BJ (cell line): Measurements from ENCODE around the gene SDF2. TPM values are rescaled to one million over a fixed set of nuclear protein-coding genes. Genes with fewer than 3 reads are reported as not detected.
A peak's percentile ranks its signal among the peaks of the same experiment; 100 is the strongest.
"Not testable (repeated sequence)": the region's sequence is repeated elsewhere in the genome, so short reads cannot be mapped to it uniquely, and the experiment has no call there.

Source experiments
- CTCF ChIA-PET: fragments of 350-600 bp; formaldehyde crosslinking; extraction: SDS; loops from one replicate; lab custom pipeline; 2021; ENCODE audit warnings: antibody characterized with exemption, inconsistent platforms; lab: Yijun Ruan, JAX
- POLR2A ChIA-PET: fragments of 300-600 bp; sonication (Branson Sonifier 250); formaldehyde crosslinking; extraction: SDS; loops from one replicate; lab custom pipeline; 2021; ENCODE audit warnings: antibody characterized with exemption; lab: Charles Lee
- DNase-seq: peaks from one replicate; pipeline ENCODE4 v3.0.0-alpha.2; 2011; ENCODE audit warnings: low read depth
- H3K27me3 ChIP-seq: 2 replicates; pipeline ENCODE4 v1.6.0; 2011; ENCODE audit warnings: low read length; ENCODE audit not compliant: control insufficient read depth, insufficient read depth
- H3K36me3 ChIP-seq: 2 replicates; pipeline ENCODE4 v1.5.1; 2011; ENCODE audit warnings: low read length; ENCODE audit not compliant: control insufficient read depth, insufficient read depth
- H3K4me3 ChIP-seq: 2 replicates; pipeline ENCODE4 v1.5.1; 2011; ENCODE audit warnings: low read depth, mild to moderate bottlenecking, control low read depth, low read length
- polyA plus RNA-seq: library from polyadenylated mRNA; depleted of rRNA; stranded (reverse); fragments of >200 nt; gene quantifications from 2 replicates; pipeline ENCODE4 v1.2.3, GENCODE V29; 2011
- TF ChIP-seq, protein P1 (sequence below): IDR thresholded peaks from 2 replicates; pipeline ENCODE4 v1.5.1; 2011; ENCODE audit warnings: low read depth, mild to moderate bottlenecking, control low read depth, inconsistent platforms, low read length, moderate library complexity; ENCODE audit not compliant: insufficient read depth

SDF2 gene
- polyA plus RNA-seq, 1 experiment: 74.5 TPM

DNA sequence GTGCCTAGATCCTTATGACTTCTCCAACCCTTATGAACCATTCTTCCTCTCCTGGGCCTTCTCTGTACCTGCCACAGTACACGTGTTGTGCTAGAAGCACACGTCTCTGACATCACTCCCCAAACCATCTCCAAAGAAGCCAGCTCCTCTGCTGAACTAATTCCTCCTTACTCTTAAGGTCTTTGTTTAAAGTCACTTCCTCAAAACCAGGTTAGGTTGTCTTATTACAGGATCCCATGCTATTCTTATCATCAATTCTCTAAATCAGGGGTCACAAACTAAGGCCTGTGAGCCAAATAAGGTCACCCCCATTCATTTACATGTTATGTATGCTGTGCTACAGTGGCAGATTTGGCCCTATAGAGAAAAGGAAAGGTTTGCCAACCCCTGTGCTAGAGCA lies 4.3 kb upstream of the SDF2 start:
- ChIA-PET CTCF (no interaction called here), POLR2A (no interaction called here)
- Histone ChIP-seq H3K36me3 (peaks cover 3% of the 10 kb centered on the region), H3K27me3 (no peaks in the 10 kb centered on the region), H3K4me3 (no peak overlapping the region)
- no peak for DNase-seq
- TF ChIP-seq, protein P1, sequence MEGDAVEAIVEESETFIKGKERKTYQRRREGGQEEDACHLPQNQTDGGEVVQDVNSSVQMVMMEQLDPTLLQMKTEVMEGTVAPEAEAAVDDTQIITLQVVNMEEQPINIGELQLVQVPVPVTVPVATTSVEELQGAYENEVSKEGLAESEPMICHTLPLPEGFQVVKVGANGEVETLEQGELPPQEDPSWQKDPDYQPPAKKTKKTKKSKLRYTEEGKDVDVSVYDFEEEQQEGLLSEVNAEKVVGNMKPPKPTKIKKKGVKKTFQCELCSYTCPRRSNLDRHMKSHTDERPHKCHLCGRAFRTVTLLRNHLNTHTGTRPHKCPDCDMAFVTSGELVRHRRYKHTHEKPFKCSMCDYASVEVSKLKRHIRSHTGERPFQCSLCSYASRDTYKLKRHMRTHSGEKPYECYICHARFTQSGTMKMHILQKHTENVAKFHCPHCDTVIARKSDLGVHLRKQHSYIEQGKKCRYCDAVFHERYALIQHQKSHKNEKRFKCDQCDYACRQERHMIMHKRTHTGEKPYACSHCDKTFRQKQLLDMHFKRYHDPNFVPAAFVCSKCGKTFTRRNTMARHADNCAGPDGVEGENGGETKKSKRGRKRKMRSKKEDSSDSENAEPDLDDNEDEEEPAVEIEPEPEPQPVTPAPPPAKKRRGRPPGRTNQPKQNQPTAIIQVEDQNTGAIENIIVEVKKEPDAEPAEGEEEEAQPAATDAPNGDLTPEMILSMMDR: no peak

DNA sequence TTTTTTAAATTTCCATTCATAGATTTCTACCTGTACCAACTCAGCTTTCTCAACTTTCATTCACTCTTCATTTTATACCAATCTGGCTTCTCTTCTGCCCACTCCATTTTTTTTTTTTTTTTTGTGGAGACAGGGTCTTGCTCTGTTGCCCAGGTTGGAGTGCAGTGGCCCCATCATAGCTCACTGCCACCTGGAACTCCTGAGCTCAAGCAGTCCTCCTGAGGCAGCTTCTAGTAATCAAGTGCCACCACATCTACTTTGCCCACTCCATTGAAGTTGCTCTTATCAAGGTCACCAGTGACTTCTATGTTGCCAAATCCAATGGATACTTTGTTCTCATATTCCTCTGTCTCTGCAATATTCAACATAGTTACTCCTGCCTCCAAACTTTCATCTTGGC lies 2.0 kb upstream of the SDF2 start:
- Histone ChIP-seq H3K4me3 (no peak overlapping the region), H3K27me3 (no peaks in the 10 kb centered on the region), H3K36me3 (peaks cover 2% of the 10 kb centered on the region; the same call in 1 of the 2 replicates)
- ChIA-PET CTCF (interaction anchor here (1.5 kb wide), 1 partner anchor 17 kb away, joined by 8 read pairs; no protein-coding TSS in a partner anchor), POLR2A (no interaction called here)
- TF ChIP-seq, protein P1: no peak
- no peak for DNase-seq

DNA sequence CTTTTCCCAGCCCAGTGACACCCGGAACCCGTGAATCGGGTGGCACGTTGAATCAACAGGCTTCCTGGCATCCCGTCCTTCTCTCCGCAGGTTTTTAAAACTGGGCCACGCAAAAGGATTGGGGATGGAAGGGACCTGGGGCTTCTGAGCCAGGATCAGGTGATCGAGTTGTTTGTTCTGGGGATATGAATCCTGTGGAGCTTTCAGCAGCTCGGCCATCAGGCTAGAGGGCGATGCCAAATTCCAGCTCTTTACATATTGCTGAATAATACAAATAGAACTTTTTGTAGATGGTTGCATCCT lies 772 bp upstream of the SDF2 start:
- DNase-seq: no peak
- POLR2A ChIA-PET: no interaction called here
- no peaks in the 10 kb centered on the region for H3K27me3 ChIP-seq
- no peaks in the 10 kb centered on the region for H3K36me3 ChIP-seq
- H3K4me3 ChIP-seq: peak overlapping the region; percentile 77
- CTCF ChIA-PET: interaction anchor here (1.5 to 1.7 kb wide), 2 partner anchors 16 to 19 kb away, joined by 3 to 8 read pairs; no protein-coding TSS in a partner anchor
- TF ChIP-seq, protein P1: no peak

DNA sequence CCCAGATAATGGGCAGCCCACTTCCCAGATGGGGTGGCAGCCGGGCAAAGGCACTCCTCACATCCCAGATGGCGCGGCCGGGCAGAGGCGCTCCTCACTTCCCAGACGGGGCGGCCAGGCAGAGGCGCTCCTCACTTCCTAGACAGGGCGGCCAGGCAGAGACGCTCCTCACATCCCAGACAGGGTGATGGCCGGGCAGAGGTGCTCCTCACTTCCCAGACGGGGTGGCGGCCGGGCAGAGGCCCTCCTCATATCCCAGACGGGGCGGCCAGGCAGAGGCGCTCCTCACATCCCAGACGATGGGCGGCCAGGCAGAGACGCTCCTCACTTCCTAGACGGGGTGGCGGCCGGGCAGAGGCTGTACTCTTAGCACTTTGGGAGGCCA lies 2.2 kb downstream of the SDF2 start:
- POLR2A ChIA-PET, H3K36me3 ChIP-seq, CTCF ChIA-PET, DNase-seq, H3K4me3 ChIP-seq, H3K27me3 ChIP-seq: not testable (repeated sequence)

DNA sequence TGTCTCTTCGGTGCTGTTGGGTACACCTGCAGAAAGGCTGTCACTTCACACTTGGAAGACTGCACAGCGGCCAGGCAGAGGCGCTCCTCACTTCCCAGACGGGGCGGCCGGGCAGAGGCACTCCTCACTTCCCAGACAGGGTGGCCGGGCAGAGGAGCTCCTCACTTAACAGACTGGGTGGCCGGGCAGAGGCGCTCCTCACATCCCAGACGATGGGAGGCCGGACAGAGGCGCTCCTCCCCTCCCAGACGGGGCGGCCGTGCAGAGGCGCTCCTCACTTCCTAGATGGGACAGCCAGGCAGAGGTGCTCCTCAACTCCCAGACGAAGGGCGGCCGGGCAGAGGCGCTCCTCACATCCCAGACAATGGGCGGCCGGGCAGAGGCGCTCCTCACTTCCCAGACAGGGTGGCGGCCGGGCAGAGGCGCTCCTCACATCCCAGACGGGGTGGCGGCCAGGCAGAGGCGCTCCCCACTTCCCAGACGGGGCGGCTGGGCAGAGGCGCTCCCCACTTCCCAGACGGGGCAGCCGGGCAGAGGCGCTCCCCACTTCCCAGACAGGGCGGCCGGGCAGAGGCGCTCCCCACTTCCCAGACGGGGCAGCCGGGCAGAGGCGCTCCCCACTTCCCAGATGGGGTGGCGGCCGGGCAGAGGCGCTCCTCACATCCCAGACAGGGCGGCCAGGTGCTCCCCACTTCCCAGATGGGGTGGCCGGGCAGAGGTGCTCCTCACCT lies 2.8 kb downstream of the SDF2 start:
- CTCF ChIA-PET, H3K27me3 ChIP-seq, H3K36me3 ChIP-seq, H3K4me3 ChIP-seq, DNase-seq, POLR2A ChIA-PET: not testable (repeated sequence)

DNA sequence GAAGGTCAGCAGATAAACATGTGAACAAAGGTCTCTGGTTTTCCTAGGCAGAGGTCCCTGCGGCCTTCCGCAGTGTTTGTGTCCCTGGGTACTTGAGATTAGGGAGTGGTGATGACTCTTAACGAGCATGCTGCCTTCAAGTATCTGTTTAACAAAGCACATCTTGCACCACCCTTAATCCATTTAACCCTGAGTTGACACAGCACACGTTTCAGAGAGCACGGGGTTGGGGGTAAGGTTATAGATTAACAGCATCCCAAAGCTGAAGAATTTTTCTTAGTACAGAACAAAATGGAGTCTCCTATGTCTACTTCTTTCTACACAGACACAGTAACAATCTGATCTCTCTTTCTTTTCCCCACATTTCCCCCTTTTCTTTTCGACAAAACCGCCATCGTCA lies 3.4 kb downstream of the SDF2 start:
- POLR2A ChIA-PET: not testable (repeated sequence)
- CTCF ChIA-PET: interaction anchor here (1.6 to 1.9 kb wide), 2 partner anchors 10 to 11 kb away, joined by 5 to 7 read pairs; no protein-coding TSS in a partner anchor

More for the DNA sequence above, 3.4 kb downstream of the SDF2 start:
- H3K36me3 ChIP-seq, DNase-seq, H3K27me3 ChIP-seq, H3K4me3 ChIP-seq: not testable (repeated sequence)
